Gastrocnemius medialis (tissue), 4 donors: ENCODE results near the gene MAPK13. TPM values are rescaled to one million over a fixed set of nuclear protein-coding genes. Genes with fewer than 3 reads are reported as not detected.

ENCODE experiments used
- ATAC-seq, 2 donors: fragments of 150-250 bp; one replicate each; pipeline ENCODE4 v1.9.1; 2016
- DNase-seq, 2 donors: peaks; one replicate each; pipeline ENCODE4 v3.0.0-alpha.2; 2019
- H3K27ac ChIP-seq, 4 donors: fragments of 200-600 bp; sonication (generic); 1 replicate in 1 of 4; 2 replicates in 3 of 4; pipeline ENCODE4 v1.5.1; 2016 to 2018; ENCODE audit warnings: mild to moderate bottlenecking in 2 of 4, moderate library complexity in 1 of 4
- H3K27me3 ChIP-seq, 3 donors: fragments of 200-600 bp; sonication (generic) in 2 of 3; 1 replicate in 1 of 3; 2 replicates in 2 of 3; pipeline versions ENCODE4 v1.5.1 to v1.6.0; 2016 to 2019; ENCODE audit warnings: mild to moderate bottlenecking in 1 of 3, moderate library complexity in 1 of 3
- H3K36me3 ChIP-seq, 2 donors: fragments of 200-600 bp; sonication (generic) in 1 of 2; one replicate each; pipeline ENCODE4 v1.5.1; 2017 to 2018
- H3K4me1 ChIP-seq, 2 donors: fragments of 200-600 bp; sonication (generic) in 1 of 2; one replicate each; pipeline ENCODE4 v1.5.1; 2016 to 2017; ENCODE audit warnings: mild to moderate bottlenecking in 2 of 2
- H3K4me3 ChIP-seq, 4 donors: fragments of 200-600 bp; sonication (generic) in 3 of 4; 1 replicate in 1 of 4; 2 replicates in 3 of 4; pipeline ENCODE4 v1.5.1; 2016 to 2019; ENCODE audit warnings: mild to moderate bottlenecking in 2 of 4
- H3K9me3 ChIP-seq, 3 donors: fragments of 200-600 bp; sonication (generic) in 2 of 3; 1 replicate in 1 of 3; 2 replicates in 2 of 3; pipeline ENCODE4 v1.5.1; 2016 to 2019
- POLR2A ChIP-seq, 2 donors: fragments of 450-650 bp; IDR thresholded peaks; one replicate each; pipeline ENCODE4 v1.6.1; 2017; ENCODE audit warnings: antibody characterized with exemption in 2 of 2, mild to moderate bottlenecking in 2 of 2, moderate library complexity in 2 of 2
- in situ Hi-C, 4 donors: fragments of 200-750 bp; cut with MboI; loops; one replicate each; pipeline versions ENCODE4 v1.15.0 to v1.8.0; 2017; ENCODE audit warnings: low sequenced_read_pairs in 4 of 4
- intact Hi-C: fragments of 100-400 bp; cut with DNase I; formaldehyde crosslinking; loops from one replicate; pipeline ENCODE4 v1.15.1; 2023; ENCODE audit warnings: low total_unique reads
- total RNA-seq, 4 donors: library from RNA; depleted of rRNA; stranded (reverse); fragments of >200 nt; gene quantifications; one replicate each; pipeline versions ENCODE4 v1.1.0 to v1.2.3, GENCODE V29; 2016
- TF ChIP-seq, protein P1 (sequence below), 5 experiments: fragments of 450-650 bp in 3 of 5; fragments of 200-600 bp in 2 of 5; sonication (generic) in 2 of 5; IDR thresholded peaks in 4 of 5; conservative IDR thresholded peaks in 1 of 5; 1 replicate in 4 of 5; 2 replicates in 1 of 5; pipeline ENCODE4 v1.5.1; 2016 to 2019; ENCODE audit warnings: antibody characterized with exemption in 5 of 5, mild to moderate bottlenecking in 3 of 5, moderate library complexity in 3 of 5

MAPK13 gene
- total RNA-seq, 4 donors from 2014 or later: 0.29 to 0.82 (median 0.64) TPM

GRCh38 chr6:36177166-36177565 is 46.9 kb downstream of the MAPK13 start:
- intact Hi-C loops (no loop called here), in situ Hi-C loops (no loop called here)
- DNase-seq (no peak), ATAC-seq (no peak)
- Histone ChIP-seq H3K9me3 (no peaks in the 10 kb centered on the region), H3K4me3 (no peak overlapping the region), H3K4me1 (no peaks in the 10 kb centered on the region), H3K27ac (no peak overlapping the region), H3K36me3 (no peaks in the 10 kb centered on the region), H3K27me3 (no peaks in the 10 kb centered on the region)
- TF ChIP-seq, protein P1, sequence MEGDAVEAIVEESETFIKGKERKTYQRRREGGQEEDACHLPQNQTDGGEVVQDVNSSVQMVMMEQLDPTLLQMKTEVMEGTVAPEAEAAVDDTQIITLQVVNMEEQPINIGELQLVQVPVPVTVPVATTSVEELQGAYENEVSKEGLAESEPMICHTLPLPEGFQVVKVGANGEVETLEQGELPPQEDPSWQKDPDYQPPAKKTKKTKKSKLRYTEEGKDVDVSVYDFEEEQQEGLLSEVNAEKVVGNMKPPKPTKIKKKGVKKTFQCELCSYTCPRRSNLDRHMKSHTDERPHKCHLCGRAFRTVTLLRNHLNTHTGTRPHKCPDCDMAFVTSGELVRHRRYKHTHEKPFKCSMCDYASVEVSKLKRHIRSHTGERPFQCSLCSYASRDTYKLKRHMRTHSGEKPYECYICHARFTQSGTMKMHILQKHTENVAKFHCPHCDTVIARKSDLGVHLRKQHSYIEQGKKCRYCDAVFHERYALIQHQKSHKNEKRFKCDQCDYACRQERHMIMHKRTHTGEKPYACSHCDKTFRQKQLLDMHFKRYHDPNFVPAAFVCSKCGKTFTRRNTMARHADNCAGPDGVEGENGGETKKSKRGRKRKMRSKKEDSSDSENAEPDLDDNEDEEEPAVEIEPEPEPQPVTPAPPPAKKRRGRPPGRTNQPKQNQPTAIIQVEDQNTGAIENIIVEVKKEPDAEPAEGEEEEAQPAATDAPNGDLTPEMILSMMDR (IDR thresholded peaks at IDR 0.05 in 4 of 5, conservative IDR thresholded peaks at IDR 0.05 in 1 of 5): no peak
- no peak for TF ChIP-seq POLR2A (IDR thresholded peaks at IDR 0.05)

DNA sequence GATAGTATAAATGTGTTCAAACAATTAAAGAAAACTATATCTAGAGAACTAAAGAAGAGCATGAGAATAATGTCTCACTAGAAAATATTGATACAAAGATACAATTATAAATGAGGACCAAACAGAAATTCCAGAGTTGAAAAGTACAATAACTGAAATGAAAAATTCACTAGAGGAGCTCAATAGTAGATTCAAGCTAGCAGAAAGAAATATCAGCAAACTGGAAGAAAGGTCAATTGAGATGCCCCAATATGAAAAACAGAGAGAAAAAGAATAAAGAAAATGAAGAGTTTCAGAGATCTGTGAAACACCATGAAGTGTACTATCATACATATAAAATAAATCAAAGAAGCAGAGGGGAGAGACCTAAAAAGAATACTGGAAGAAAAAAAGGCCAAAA is 48.2 kb downstream of the MAPK13 start:
- no peaks in the 10 kb centered on the region for H3K27me3 ChIP-seq

GRCh38 chr6:36180126-36180525 is 49.8 kb downstream of the MAPK13 start:
- no peaks in the 10 kb centered on the region for H3K27me3 ChIP-seq
- in situ Hi-C loops: loop anchor here in 1 of 4 donors (10.0 kb wide), 1 partner anchor 45 kb away; the partner anchor contains the start of gene MAPK13
- no peaks in the 10 kb centered on the region for H3K36me3 ChIP-seq
- H3K27ac ChIP-seq: no peak overlapping the region
- intact Hi-C loops: no loop called here
- ATAC-seq (no peak), DNase-seq (no peak)
- H3K4me3 ChIP-seq: no peak overlapping the region
- H3K4me1 ChIP-seq: no peaks in the 10 kb centered on the region
- TF ChIP-seq, protein P1 (IDR thresholded peaks at IDR 0.05 in 4 of 5, conservative IDR thresholded peaks at IDR 0.05 in 1 of 5): no peak
- no peak for TF ChIP-seq POLR2A (IDR thresholded peaks at IDR 0.05)
- H3K9me3 ChIP-seq: no peaks in the 10 kb centered on the region

More for the DNA sequence above, 48.2 kb downstream of the MAPK13 start:
- H3K9me3 ChIP-seq: no peaks in the 10 kb centered on the region
- no peak for ATAC-seq
- DNase-seq: no peak
- no peaks in the 10 kb centered on the region for H3K36me3 ChIP-seq
- no peak overlapping the region for H3K4me3 ChIP-seq
- H3K4me1 ChIP-seq: no peaks in the 10 kb centered on the region
- no peak overlapping the region for H3K27ac ChIP-seq
- in situ Hi-C loops (no loop called here), intact Hi-C loops (no loop called here)
- no peak for TF ChIP-seq POLR2A (IDR thresholded peaks at IDR 0.05)
- TF ChIP-seq, protein P1 (IDR thresholded peaks at IDR 0.05 in 4 of 5, conservative IDR thresholded peaks at IDR 0.05 in 1 of 5): no peak

DNA sequence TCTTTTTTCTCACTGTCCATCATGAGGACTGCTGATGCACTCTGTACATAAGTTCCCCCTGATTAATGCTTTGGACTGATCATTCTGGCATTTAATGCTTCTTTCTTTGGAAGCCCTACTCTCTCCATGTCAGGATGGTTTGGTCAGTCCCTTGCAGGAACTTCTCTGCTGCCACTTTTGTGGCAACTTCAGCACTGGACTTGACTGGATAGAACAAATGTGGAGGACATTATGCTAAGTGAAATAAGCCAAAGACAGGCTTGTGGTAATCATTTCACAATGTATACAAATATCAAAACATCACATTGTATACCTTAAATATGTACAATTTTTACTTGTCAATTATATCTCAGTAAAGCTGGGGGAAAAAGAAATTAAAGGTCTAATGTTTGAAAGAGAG is 54.0 kb downstream of the MAPK13 start:
- H3K27ac ChIP-seq: no peak overlapping the region
- TF ChIP-seq POLR2A (IDR thresholded peaks at IDR 0.05): no peak
- TF ChIP-seq, protein P1 (IDR thresholded peaks at IDR 0.05 in 4 of 5, conservative IDR thresholded peaks at IDR 0.05 in 1 of 5): no peak
- intact Hi-C loops: no loop called here

GRCh38 chr6:36186199-36186598 is 55.9 kb downstream of the MAPK13 start:
- Histone ChIP-seq H3K4me1 (no peaks in the 10 kb centered on the region), H3K36me3 (no peaks in the 10 kb centered on the region), H3K9me3 (no peaks in the 10 kb centered on the region), H3K27me3 (no peaks in the 10 kb centered on the region), H3K4me3 (no peak overlapping the region), H3K27ac (no peak overlapping the region)
- DNase-seq (no peak), ATAC-seq (no peak)
- TF ChIP-seq, protein P1 (IDR thresholded peaks at IDR 0.05 in 4 of 5, conservative IDR thresholded peaks at IDR 0.05 in 1 of 5): no peak
- no peak for TF ChIP-seq POLR2A (IDR thresholded peaks at IDR 0.05)
- in situ Hi-C loops (loop anchor here in 1 of 4 donors (10.0 kb wide), 1 partner anchor 51 kb away; the partner anchor contains the start of gene MAPK13), intact Hi-C loops (no loop called here)

More for the DNA sequence above, 54.0 kb downstream of the MAPK13 start:
- Histone ChIP-seq H3K4me1 (no peaks in the 10 kb centered on the region), H3K36me3 (no peaks in the 10 kb centered on the region), H3K27me3 (no peaks in the 10 kb centered on the region), H3K9me3 (no peaks in the 10 kb centered on the region), H3K4me3 (no peak overlapping the region)
- DNase-seq (no peak), ATAC-seq (no peak)
- in situ Hi-C loops: loop anchor here in 1 of 4 donors (10.0 kb wide), 1 partner anchor 50 kb away; the partner anchor contains the start of gene MAPK13
